ENCODE measurements around the gene ZSWIM6.

Gene ZSWIM6

DNA sequence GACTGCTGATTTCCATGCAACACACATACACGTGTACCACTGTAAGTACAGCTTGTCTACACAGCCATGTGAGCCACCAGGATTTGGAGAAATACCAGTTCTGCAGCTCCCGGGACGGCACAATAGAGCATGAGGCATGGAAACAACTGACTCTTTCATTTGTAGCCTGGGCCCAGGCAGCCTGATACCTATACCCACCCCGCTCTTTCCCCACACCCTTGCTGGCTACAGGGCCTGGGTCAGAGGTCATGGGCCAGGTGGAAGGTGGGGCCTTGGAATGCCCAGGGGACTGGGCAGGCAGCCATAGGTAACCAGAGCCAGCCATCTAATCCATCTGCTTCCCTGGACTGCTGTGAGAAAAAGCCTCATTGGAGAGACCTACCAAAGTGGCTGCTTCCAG lies 39.0 kb upstream of the ZSWIM6 start:
- no peak overlapping the region for H3K4me3 ChIP-seq (ENCODE audit: insufficient read depth, low read depth, low read length, poor library complexity, severe bottlenecking)
- no peaks in the 10 kb centered on the region for H3K36me3 ChIP-seq (ENCODE audit: control insufficient read depth, insufficient read depth, low read length)
- H3K4me1 ChIP-seq (ENCODE audit: control insufficient read depth, insufficient read depth, low read length, poor library complexity, severe bottlenecking) = no peaks in the 10 kb centered on the region
- DNase-seq = no peak
- H3K27me3 ChIP-seq (replicated peaks; ENCODE audit: control insufficient read depth, insufficient read depth, low read length, poor library complexity, severe bottlenecking) = no peaks in the 10 kb centered on the region
- H3K27ac ChIP-seq (ENCODE audit: insufficient read depth, low read length, poor library complexity, severe bottlenecking) = no peak overlapping the region
- no peaks in the 10 kb centered on the region for H3K9me3 ChIP-seq (ENCODE audit: control insufficient read depth, low read length)

DNA sequence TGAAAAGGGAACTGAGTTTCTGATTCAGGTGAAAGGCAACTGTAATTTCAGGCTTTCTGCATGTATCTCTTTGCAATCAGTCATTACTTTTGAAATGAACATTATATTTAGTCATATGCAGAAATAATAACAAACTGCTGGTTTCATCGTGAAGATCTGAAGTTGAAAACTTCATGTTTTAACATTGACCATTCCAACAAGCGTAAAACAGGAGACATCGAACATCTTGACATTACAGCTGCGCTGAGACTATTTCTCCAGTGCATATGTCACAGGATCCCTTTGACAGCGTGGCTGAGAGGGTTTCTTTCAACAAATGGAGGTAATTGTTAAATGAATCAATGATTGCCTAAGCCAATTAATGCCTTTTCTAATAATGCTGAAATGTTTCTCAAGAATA lies 38.2 kb upstream of the ZSWIM6 start:
- no peak for DNase-seq

GRCh38 chr5:61295365-61295764 lies 36.7 kb upstream of the ZSWIM6 start:
- no peak for DNase-seq
- Histone ChIP-seq H3K27ac (ENCODE audit: insufficient read depth, low read length, poor library complexity, severe bottlenecking) (no peak overlapping the region), H3K4me1 (ENCODE audit: control insufficient read depth, insufficient read depth, low read length, poor library complexity, severe bottlenecking) (no peaks in the 10 kb centered on the region), H3K27me3 (replicated peaks; ENCODE audit: control insufficient read depth, insufficient read depth, low read length, poor library complexity, severe bottlenecking) (no peaks in the 10 kb centered on the region), H3K9me3 (ENCODE audit: control insufficient read depth, low read length) (no peaks in the 10 kb centered on the region), H3K4me3 (ENCODE audit: insufficient read depth, low read depth, low read length, poor library complexity, severe bottlenecking) (no peak overlapping the region), H3K36me3 (ENCODE audit: control insufficient read depth, insufficient read depth, low read length) (no peaks in the 10 kb centered on the region)

More for the DNA sequence above, 38.2 kb upstream of the ZSWIM6 start:
- H3K4me3 ChIP-seq (ENCODE audit: insufficient read depth, low read depth, low read length, poor library complexity, severe bottlenecking) = no peak overlapping the region
- H3K4me1 ChIP-seq (ENCODE audit: control insufficient read depth, insufficient read depth, low read length, poor library complexity, severe bottlenecking) = no peaks in the 10 kb centered on the region
- H3K27ac ChIP-seq (ENCODE audit: insufficient read depth, low read length, poor library complexity, severe bottlenecking) = no peak overlapping the region
- no peaks in the 10 kb centered on the region for H3K27me3 ChIP-seq (replicated peaks; ENCODE audit: control insufficient read depth, insufficient read depth, low read length, poor library complexity, severe bottlenecking)
- H3K36me3 ChIP-seq (ENCODE audit: control insufficient read depth, insufficient read depth, low read length) = no peaks in the 10 kb centered on the region
- no peaks in the 10 kb centered on the region for H3K9me3 ChIP-seq (ENCODE audit: control insufficient read depth, low read length)

GRCh38 chr5:61298066-61298465 lies 34.0 kb upstream of the ZSWIM6 start:
- Histone ChIP-seq H3K9me3 (ENCODE audit: control insufficient read depth, low read length) (no peaks in the 10 kb centered on the region), H3K27me3 (replicated peaks; ENCODE audit: control insufficient read depth, insufficient read depth, low read length, poor library complexity, severe bottlenecking) (no peaks in the 10 kb centered on the region), H3K36me3 (ENCODE audit: control insufficient read depth, insufficient read depth, low read length) (no peaks in the 10 kb centered on the region), H3K27ac (ENCODE audit: insufficient read depth, low read length, poor library complexity, severe bottlenecking) (no peak overlapping the region), H3K4me3 (ENCODE audit: insufficient read depth, low read depth, low read length, poor library complexity, severe bottlenecking) (no peak overlapping the region), H3K4me1 (ENCODE audit: control insufficient read depth, insufficient read depth, low read length, poor library complexity, severe bottlenecking) (no peaks in the 10 kb centered on the region)
- DNase-seq = no peak

DNA sequence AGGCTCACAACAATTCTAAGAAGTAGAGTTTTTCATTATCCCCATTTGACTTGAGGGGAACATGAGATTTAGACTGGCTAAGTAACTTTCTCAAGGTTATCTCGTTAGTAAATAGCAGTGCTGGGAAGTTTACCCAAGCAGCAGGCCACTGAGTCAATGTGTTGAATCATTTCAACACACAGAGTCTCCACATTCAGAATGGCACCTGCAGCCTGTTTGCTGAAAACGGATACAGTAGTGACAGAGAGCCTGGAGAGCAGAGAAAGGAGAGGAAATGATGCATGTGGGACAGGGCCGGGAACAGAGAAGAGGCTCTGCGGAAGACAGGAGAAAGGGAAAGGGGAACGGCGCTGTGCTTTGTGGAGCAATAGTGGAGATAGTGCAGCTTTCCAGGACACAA lies 33.5 kb upstream of the ZSWIM6 start:
- Histone ChIP-seq H3K9me3 (ENCODE audit: control insufficient read depth, low read length) (no peaks in the 10 kb centered on the region), H3K36me3 (ENCODE audit: control insufficient read depth, insufficient read depth, low read length) (no peaks in the 10 kb centered on the region), H3K27ac (ENCODE audit: insufficient read depth, low read length, poor library complexity, severe bottlenecking) (no peak overlapping the region), H3K4me1 (ENCODE audit: control insufficient read depth, insufficient read depth, low read length, poor library complexity, severe bottlenecking) (no peaks in the 10 kb centered on the region), H3K27me3 (replicated peaks; ENCODE audit: control insufficient read depth, insufficient read depth, low read length, poor library complexity, severe bottlenecking) (no peaks in the 10 kb centered on the region), H3K4me3 (ENCODE audit: insufficient read depth, low read depth, low read length, poor library complexity, severe bottlenecking) (no peak overlapping the region)
- DNase-seq = no peak

DNA sequence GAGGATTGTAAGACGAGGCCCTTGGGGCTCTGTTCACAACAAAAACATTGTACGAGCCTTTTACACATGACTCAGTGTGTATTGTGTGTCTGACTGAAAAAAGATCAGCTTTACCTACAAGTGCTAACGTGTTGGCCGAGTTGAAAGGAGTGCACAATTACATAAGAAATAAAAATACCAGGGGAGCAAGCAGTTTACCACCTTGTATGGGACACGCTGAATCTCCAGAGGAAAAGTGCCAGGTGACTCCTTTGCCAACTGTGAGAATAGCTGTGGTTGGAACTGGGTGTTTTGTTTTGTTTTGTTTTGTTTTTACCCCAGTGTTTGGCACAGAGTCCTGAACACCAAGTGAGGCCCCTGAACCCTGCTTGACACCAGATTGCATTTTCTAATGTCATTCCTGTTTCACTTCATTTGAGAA lies 32.8 kb upstream of the ZSWIM6 start:
- Histone ChIP-seq H3K4me1 (ENCODE audit: control insufficient read depth, insufficient read depth, low read length, poor library complexity, severe bottlenecking) (no peaks in the 10 kb centered on the region), H3K27me3 (replicated peaks; ENCODE audit: control insufficient read depth, insufficient read depth, low read length, poor library complexity, severe bottlenecking) (no peaks in the 10 kb centered on the region), H3K4me3 (ENCODE audit: insufficient read depth, low read depth, low read length, poor library complexity, severe bottlenecking) (no peak overlapping the region), H3K9me3 (ENCODE audit: control insufficient read depth, low read length) (no peaks in the 10 kb centered on the region), H3K36me3 (ENCODE audit: control insufficient read depth, insufficient read depth, low read length) (no peaks in the 10 kb centered on the region), H3K27ac (ENCODE audit: insufficient read depth, low read length, poor library complexity, severe bottlenecking) (no peak overlapping the region)
- no peak for DNase-seq

- DNase-seq = no peak
- Histone ChIP-seq H3K4me3 (ENCODE audit: insufficient read depth, low read depth, low read length, poor library complexity, severe bottlenecking) (no peak overlapping the region), H3K36me3 (ENCODE audit: control insufficient read depth, insufficient read depth, low read length) (no peaks in the 10 kb centered on the region), H3K9me3 (ENCODE audit: control insufficient read depth, low read length) (no peaks in the 10 kb centered on the region), H3K27ac (ENCODE audit: insufficient read depth, low read length, poor library complexity, severe bottlenecking) (no peak overlapping the region), H3K27me3 (replicated peaks; ENCODE audit: control insufficient read depth, insufficient read depth, low read length, poor library complexity, severe bottlenecking) (no peaks in the 10 kb centered on the region), H3K4me1 (ENCODE audit: control insufficient read depth, insufficient read depth, low read length, poor library complexity, severe bottlenecking) (no peaks in the 10 kb centered on the region)
Observed at GRCh38 chr5:61301341-61302199, 30.5 kb upstream of the ZSWIM6 start.

DNA sequence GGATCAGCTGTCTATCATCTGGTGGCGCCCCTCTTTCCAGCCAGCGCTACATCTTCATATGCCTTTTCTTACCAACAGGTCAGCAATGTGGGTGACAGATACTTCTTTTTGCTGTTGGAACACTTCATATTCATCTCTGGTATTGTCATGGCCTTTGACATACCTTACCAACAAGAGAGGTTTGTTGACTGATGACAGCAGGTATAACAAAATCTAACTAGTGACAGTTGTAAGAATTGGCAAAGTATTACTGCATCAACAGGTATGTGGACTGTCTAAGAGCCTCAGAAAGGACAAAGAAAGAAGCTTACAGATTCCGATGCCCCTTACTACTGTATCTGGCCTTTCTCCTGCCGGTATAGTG lies 29.9 kb upstream of the ZSWIM6 start:
- no peaks in the 10 kb centered on the region for H3K36me3 ChIP-seq (ENCODE audit: control insufficient read depth, insufficient read depth, low read length)
- no peak overlapping the region for H3K4me3 ChIP-seq (ENCODE audit: insufficient read depth, low read depth, low read length, poor library complexity, severe bottlenecking)
- H3K4me1 ChIP-seq (ENCODE audit: control insufficient read depth, insufficient read depth, low read length, poor library complexity, severe bottlenecking) = no peaks in the 10 kb centered on the region
- no peak for DNase-seq
- no peaks in the 10 kb centered on the region for H3K9me3 ChIP-seq (ENCODE audit: control insufficient read depth, low read length)
- H3K27ac ChIP-seq (ENCODE audit: insufficient read depth, low read length, poor library complexity, severe bottlenecking) = no peak overlapping the region
- H3K27me3 ChIP-seq (replicated peaks; ENCODE audit: control insufficient read depth, insufficient read depth, low read length, poor library complexity, severe bottlenecking) = no peaks in the 10 kb centered on the region

DNA sequence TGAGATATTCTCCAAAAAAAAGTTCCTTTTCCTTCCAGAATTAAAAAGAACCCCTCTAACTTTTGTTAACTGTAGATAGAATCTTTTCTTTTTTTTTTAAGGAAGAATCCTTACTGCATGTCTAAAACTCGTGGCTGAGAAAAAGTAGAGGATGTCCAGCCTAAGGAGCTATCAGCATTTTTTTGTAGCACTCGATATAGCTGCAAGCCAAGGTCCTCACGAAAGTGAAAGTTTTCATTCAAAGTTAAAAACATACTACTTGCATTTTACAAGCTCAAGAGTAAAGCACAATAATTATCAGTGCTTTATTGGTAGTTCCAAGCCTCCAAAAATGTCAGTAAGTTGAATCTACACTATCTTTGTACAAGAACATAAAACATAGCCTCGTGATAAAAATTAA lies 28.7 kb upstream of the ZSWIM6 start:
- Histone ChIP-seq H3K4me3 (ENCODE audit: insufficient read depth, low read depth, low read length, poor library complexity, severe bottlenecking) (no peak overlapping the region), H3K27me3 (replicated peaks; ENCODE audit: control insufficient read depth, insufficient read depth, low read length, poor library complexity, severe bottlenecking) (no peaks in the 10 kb centered on the region), H3K4me1 (ENCODE audit: control insufficient read depth, insufficient read depth, low read length, poor library complexity, severe bottlenecking) (no peaks in the 10 kb centered on the region), H3K9me3 (ENCODE audit: control insufficient read depth, low read length) (no peaks in the 10 kb centered on the region), H3K36me3 (ENCODE audit: control insufficient read depth, insufficient read depth, low read length) (no peaks in the 10 kb centered on the region), H3K27ac (ENCODE audit: insufficient read depth, low read length, poor library complexity, severe bottlenecking) (no peak overlapping the region)
- DNase-seq = no peak

DNA sequence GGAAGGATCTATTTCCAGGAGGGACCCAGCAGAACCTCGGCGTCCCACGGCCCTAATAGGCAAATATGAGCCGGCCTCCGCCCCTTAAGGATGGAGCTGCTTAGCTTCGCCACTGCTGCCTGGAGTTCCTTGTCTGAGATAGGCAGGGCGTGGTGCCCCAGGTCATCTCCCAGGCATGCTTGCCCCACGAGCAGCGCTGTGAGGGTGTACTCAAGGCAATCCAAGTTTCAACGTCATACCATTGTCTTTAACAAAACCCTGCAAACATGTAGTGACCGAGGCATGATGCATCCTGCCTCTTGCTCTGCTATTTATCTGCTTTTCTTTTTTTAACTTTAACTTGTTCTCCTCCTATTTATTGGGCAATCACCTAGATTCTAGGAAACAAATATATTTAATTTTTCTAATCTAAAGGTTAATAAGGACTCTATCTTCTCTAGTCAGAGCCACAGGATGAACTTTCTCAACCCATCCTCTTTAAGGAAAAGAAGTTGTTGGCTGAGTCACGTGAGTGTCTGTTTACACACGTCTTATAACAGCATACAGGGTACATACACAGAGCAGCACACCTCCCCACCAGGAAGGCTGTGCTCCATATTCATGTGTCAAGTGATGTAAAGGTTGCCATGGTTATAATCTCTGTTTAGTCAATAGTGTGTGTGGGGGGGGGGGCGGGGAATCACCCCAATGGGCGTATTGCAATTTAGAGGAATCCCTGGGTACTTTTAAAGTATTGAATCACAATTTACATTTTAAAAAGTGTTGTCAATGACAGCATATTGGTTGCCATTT lies 27.3 kb upstream of the ZSWIM6 start:
- H3K27me3 ChIP-seq (replicated peaks; ENCODE audit: control insufficient read depth, insufficient read depth, low read length, poor library complexity, severe bottlenecking) = no peaks in the 10 kb centered on the region
- no peak overlapping the region for H3K27ac ChIP-seq (ENCODE audit: insufficient read depth, low read length, poor library complexity, severe bottlenecking)
- no peaks in the 10 kb centered on the region for H3K4me1 ChIP-seq (ENCODE audit: control insufficient read depth, insufficient read depth, low read length, poor library complexity, severe bottlenecking)
- H3K9me3 ChIP-seq (ENCODE audit: control insufficient read depth, low read length) = no peaks in the 10 kb centered on the region
- no peaks in the 10 kb centered on the region for H3K36me3 ChIP-seq (ENCODE audit: control insufficient read depth, insufficient read depth, low read length)
- H3K4me3 ChIP-seq (ENCODE audit: insufficient read depth, low read depth, low read length, poor library complexity, severe bottlenecking) = no peak overlapping the region
- DNase-seq = no peak
